NCI-H345 treated with DMSO at 0.1 percent for 48 hours (cell line): ENCODE data around the gene IRF2BP1.
"Not testable (repeated sequence)": the region's sequence is repeated elsewhere in the genome, so short reads cannot be mapped to it uniquely, and the experiment has no call there.

Experiments used
- DNase-seq: peaks from one replicate; lab custom pipeline; 2025; ENCODE audit not compliant: unreplicated experiment; lab: John Stamatoyannopoulos, UW

Gene IRF2BP1

DNA sequence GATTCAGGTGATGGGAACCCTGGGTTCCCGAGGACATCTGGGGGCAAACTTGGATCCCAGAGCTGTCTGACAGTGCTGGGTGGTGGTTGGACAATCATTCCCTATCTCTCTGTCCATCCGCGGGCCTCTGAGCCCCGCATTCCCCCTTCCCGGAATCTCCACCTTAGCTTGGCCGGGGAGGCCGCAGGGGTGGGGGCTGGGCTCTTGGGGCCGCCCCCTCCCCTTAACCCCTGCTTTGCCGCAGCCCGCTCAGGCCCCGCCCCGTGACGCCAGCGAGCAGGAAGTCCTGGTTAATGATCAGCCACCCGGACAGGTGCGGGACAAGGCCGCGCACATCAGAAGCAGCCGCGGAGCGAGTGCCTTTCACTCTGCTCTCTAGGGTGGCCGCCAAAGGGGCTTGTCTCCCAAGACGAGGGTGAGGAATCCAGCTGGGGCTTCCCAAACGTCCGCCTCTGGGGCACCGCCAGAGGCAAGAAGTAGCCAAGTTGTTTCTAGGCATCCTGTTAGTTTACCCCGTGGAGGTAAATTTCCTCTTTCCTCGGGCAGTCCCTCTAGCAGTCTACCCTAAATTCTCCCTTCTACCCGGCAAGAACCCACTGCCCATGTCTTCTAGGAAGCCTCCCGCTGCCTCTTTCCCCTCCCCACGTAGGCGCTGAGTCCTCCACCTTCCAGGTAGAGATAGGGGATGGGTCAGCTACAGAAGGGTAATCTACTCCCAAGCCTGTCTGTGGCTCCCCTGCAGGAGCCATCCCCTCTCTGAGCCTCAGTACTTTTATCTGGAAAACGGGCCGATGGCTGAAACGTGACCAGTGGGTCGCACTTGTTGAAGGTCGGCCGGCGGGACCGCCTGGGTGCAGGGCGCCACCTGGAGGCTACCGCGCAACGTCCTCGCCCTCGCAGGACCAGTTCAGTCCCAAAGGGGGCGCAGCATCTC, 3.0 kb downstream of the IRF2BP1 start:
- no peak for DNase-seq

DNA sequence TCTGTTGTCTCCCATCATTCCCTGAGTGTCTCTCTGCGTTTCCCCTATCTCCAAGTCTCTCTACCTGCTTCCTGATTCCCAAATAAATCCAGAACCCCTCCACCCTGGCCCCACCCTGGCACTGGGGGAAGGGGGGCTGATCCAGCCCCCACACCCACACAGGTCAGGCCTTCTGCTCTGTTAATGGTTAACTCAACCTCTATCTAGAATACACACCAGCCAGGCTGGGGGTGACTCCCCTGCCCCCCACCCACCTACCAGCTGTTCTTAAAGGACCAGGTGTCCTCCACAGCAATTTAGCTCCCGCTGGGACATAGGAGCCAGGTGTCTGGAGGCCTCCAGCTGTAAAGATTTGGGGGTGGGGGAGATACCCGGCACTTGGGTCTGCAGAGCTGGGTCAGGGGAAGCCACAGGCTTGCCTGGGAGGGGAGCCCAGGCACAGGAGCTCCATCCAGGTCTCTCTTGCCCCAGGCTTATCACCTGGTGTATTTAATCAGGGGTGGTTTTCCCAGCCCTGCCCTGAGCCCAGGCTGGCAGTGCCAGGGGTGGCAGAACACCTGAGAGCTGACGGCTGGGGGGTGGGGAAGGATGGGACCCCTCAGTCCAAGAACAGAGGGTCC, 3.9 kb downstream of the IRF2BP1 start:
- no peak for DNase-seq

DNA sequence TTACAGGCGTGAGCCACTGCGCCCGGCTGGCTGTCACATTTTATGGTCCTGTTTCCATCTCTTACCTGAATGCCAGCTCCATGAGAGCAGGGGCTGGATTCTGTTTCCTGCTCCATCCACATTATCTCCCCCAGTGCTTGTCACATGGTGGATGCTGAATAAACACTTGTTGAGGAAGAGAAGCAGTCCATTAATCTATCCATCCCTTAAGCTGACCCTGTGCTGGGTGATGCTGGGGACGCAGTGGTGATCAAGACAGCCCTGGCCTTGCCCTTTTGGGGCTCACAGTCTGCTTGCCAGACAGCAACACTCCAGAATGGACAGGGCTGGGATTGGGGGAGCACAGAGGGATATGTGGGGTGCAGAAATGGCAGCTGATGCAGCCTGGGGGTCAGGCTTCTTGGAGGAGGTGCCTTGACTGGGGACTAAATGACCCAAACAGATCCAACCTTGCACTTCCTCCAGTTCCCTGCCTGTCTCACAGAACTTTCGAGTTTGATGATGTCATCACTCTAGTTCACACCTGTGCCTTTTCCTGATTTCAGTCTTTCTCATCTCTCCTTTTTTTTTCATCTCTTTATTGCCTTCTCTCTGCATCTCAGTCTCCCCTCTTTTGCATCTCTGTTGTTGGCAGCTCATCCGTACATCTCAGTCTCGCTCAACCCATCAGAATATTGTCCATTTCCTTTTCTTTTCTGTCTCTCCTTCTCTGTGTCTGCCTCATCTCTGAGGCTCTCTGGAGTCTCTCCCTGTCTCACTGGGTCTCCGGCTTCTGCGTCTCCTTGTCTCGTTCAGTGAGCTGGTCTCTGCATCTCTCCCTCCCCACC, 4.6 kb downstream of the IRF2BP1 start:
- no peak for DNase-seq

DNA sequence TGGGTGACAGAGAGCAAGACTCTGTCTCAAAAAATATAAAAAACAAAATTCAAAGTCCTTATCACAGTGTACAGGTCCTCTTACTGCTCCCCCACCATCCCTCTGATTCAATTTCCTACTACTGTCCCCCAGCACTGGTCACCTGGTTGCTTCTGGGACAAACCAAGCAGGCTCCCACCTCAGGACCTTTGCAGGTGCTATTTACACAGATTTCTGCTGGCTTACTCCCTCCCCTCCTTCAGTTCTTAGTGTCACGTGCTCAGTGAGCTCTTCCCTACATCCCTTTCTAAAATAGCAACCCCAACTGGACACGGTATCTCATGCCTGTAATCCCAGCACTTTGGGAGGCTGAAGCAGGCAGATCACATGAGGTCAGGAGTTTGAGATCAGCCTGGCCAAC, 6.0 kb downstream of the IRF2BP1 start:
- DNase-seq = no peak

DNA sequence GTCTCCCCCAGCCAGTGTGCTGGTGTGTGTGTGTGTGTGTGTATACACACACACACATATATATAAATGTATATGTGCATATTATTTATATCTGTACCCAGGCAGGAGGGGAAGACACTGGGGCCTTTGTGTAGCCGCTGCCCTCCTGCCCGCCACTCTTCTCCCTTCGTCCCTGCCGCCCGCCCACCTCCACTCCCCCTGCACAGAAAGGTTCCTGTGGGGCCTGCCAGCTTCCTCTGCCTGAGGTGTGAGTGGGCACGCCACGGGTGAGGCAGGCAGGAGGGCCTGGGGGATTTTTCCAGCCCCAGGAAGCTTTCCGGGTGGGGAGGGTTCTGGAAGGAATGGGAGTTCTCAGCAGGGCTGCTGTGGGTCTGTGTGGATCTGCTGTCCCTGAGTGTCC, 6.9 kb downstream of the IRF2BP1 start:
- DNase-seq = no peak

DNA sequence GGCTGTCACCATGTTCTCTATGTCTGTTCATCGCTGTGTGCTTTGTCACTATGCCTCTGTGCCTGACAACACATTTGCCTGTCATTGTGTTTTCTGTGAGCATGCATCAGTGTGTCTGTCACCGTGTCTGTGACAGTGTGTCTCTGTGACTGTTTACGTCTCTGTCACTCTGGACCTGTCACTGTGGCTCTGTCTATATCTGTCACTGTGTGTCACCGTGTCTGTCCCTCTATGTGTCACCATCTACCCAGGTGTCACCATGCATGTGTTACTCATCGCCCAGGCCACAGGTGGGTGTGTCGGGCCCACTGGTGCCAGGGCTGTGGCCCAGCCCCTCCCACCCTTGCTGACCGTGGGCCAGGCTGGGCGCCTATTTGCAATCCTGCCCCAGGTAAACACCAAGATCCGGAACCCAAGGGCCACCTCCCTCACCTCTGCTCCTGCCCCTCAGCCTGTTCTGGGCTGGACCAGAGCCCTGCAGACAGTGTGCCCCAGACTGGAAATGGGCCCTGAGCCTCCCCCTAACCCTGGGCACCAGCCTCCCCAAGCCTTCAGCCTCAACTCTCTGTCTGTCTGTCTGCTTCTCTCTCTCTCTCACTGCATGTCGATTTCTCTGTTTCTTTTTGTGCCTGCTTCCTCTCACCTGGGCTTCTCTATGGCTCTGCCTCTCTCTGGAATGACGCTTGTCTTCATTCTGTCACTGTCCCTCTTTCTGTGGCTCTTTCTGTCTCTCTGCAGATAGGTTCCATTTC, 7.7 kb downstream of the IRF2BP1 start:
- no peak for DNase-seq

DNA sequence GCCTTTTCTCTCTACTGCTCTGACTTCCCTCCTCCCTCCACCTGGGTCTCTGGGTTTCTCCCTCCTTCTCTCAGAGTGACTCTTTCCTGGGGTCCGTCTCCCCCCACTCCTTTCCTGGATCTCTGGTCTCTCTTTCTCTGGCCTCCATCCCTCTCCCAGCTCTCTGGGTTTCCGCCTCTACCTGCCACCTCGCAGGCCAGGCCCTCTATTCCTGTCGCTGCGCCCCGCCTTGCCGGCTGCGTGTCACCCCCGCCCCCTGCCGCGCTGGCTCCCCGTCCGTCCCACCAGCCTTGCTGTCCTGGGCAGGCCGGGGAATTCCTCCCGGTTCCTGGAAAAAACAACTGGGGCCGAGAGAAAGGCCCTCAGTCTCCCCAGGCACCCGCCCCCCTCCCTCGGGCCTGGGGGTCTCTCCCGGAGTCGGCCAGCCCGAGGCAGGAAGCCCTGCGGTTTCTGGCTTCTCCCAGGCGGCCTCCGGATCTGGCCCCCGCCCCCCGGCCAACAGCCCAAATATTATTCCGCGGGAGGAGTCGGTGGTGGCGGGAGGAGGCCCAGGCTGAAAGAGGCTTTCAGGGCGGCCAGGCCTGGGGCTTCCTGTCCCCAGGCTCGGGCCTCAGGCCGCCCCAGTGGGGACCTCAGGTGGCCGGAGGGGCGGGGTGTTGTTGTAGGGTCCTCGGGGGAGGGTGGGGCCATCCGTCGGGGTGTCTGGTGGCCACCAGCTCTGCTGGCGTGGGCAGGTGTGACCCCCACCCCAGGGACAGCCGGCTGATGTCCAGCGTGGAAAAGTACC, 9.3 kb downstream of the IRF2BP1 start:
- DNase-seq = no peak

DNA sequence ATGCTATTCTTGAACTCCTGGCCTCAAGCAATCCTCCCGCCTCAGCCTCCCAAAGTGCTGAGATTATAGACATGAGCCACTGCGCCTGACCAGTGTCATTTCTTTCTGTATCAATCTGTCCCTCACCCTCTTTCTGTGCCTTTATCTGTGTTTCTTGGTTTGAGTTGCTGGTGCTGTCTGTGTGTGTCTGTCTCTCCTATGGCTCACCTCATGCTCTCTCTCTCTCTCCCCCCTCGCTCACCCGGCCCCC, 9.9 kb downstream of the IRF2BP1 start:
- no peak for DNase-seq

DNA sequence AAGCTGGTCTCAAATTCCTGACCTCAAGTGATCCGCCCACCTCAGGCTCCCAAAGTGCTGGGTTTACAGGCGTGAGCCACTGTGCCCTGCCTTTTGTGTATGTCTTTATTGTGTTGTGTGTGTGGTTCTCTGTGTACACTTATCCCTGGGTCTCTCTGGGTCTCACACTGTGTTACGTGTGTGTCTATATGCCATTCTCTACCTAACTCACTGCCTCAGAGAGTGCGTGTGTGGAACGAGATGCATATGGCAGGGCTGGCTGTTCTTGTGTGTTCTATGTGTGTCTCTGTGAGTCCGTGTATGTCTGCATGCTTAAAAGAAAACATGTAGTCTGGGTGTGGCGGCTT, 11.3 kb downstream of the IRF2BP1 start:
- DNase-seq = no peak

DNA sequence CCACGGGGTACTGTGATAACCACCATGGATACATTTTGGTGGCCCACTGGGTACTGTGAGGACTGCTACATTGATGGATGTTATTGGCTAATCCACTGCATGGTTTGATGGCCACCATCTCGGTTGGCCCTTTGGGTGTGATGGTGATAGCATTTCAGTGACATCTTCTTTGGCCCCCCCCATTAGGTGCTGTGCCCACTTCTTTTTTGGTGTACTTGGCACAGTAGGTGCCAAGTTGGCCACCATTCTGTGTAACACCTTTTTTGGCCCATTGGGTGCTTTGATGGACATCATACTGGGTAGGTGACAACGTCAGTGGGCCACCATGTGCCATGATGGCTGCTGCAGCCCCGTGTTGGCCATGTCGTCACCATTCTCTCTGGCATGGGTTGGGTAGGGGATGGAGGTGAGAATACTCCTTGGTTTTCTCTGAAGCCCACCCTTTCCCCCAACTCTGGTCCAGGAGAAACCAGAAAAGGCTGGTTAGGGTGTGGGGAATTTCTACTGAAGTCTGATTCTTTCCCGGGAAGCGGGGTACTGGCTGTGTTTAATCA, 12.6 kb downstream of the IRF2BP1 start:
- DNase-seq = no peak

DNA sequence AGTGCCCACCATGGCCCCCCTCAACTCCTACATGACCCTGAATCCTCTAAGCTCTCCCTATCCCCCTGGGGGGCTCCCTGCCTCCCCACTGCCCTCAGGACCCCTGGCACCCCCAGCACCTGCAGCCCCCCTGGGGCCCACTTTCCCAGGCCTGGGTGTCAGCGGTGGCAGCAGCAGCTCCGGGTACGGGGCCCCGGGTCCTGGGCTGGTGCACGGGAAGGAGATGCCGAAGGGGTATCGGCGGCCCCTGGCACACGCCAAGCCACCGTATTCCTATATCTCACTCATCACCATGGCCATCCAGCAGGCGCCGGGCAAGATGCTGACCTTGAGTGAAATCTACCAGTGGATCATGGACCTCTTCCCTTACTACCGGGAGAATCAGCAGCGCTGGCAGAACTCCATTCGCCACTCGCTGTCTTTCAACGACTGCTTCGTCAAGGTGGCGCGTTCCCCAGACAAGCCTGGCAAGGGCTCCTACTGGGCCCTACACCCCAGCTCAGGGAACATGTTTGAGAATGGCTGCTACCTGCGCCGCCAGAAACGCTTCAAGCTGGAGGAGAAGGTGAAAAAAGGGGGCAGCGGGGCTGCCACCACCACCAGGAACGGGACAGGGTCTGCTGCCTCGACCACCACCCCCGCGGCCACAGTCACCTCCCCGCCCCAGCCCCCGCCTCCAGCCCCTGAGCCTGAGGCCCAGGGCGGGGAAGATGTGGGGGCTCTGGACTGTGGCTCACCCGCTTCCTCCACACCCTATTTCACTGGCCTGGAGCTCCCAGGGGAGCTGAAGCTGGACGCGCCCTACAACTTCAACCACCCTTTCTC, 13.6 kb downstream of the IRF2BP1 start:
- no peak for DNase-seq

DNA sequence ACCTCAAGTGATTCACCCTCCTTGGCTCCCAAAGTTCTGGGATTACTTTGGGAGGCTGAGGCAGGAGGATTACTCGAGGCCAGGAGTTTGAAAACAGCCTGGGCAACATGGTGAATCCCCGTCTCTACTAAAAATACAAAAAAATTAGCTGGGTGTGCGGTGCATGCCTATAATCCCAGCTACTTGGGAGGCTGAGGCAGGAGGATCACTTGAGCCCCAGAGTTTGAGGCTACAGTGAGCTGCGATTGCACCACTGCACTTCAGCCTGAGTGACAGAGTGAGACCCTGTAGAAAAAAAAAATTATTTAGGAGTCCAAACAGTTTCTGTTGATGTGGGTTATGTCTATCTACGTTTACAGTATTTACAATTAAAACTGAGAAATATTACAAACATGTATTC, 15.1 kb downstream of the IRF2BP1 start:
- no peak for DNase-seq

DNA sequence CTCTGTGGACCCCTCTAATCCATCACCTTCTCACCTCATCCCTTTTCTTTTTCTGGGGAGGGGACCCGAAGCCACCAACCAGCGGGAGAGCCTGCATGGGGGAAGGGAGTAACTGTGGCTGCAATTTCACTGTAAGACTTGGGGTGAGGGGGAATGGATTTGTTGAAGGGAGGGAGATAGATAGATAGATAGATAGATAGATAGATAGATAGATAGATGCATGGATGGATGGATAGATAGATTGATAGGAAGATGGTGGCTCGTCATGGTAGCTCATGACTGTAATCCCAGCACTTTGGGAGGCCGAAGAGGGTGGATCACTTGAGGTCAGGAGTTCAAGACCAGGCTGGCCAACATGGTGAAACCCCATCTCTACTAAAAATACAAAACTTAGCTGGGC, 18.7 kb downstream of the IRF2BP1 start:
- DNase-seq = not testable (repeated sequence)

DNA sequence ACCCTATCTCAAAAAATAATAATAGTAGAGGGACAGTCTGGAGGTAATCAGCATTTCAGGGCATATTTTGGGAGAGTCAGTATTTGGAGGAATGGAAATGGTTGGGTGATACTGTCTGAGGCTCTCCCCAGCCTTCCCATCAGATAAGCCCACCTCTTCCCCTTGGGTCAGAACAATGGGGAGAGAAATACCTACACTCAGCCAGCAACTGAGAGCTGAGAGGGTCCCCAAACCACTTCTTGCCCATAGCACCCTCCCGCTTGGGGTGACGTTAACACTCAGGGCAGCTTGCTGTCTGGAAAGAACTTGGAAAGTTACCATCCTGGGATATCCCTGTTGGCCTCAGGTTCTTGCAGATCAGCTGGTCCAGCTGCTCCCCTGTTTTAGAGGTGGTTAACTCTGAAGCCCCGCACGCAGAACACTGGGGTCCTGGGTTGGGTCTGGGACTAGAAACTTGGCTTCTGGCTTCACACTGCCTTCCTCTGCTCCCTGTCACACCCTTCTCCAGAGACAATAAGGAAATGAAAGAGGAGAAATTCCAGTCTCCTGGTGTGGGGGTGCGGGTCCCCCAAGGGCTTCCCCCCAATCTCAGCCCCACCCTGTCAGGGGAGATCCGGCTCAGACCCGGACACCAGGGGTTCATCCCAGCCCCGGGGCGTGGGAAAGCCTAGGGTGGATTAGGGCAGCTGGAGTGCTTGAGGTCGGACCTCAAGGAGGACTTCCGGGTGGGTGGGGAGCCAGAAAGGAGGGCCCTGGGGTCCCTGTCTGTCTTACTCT, 19.4 kb downstream of the IRF2BP1 start:
- no peak for DNase-seq

DNA sequence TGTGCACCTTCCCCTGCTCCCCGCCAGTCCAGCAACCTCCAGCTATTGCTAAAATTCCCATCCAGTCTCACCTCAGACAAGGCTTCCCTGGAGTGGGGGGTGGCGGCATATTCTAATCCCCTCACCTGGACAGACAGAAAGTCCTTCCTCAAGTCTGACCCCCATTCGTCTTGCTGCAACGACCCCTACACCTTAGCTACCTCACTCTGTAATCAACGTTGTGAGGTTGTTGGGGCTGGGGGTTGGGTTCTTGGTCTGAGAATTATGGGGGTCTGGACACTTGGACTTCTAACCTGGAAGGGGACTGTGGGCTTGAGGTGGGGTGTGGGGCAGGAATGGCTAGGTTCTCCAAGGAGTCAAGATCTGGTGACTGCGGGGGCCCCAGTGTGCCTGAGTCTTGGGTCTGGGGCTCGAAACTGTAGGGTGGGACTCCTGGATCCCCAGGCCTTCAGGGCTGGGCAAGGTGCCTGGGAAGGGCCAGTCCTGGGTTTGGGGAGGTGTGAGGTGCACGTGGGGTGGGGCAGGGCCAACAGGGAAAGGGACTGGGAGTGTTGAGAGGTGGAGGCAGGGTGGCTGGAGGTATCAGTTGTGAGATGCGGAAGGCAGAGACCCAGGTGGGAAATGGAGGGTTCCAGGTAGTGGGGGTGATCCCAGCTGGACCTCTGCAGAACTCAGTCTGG, 20.5 kb downstream of the IRF2BP1 start:
- DNase-seq = no peak

DNA sequence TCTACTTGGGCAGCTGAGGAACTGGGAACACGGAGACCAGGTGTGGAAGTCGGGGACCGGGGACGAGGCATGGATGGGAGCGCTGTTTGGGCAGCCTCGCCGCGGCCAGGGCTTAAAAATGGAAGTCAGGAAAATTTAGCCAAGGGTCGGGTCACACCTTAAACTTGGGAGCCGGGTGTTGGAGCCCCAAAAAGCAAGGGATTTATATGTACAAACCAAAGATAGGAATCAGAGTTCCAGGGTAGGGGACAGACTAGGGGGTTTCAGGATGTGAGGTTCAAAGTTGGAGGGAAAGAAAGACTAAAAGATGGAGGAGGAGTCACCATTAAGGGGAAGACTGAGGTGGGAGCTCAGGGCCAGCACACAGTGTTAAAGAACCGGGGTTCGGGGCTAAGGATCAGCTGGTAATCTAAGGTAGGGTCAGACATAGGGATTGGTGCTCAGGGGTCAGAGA, 21.3 kb downstream of the IRF2BP1 start:
- DNase-seq = no peak

DNA sequence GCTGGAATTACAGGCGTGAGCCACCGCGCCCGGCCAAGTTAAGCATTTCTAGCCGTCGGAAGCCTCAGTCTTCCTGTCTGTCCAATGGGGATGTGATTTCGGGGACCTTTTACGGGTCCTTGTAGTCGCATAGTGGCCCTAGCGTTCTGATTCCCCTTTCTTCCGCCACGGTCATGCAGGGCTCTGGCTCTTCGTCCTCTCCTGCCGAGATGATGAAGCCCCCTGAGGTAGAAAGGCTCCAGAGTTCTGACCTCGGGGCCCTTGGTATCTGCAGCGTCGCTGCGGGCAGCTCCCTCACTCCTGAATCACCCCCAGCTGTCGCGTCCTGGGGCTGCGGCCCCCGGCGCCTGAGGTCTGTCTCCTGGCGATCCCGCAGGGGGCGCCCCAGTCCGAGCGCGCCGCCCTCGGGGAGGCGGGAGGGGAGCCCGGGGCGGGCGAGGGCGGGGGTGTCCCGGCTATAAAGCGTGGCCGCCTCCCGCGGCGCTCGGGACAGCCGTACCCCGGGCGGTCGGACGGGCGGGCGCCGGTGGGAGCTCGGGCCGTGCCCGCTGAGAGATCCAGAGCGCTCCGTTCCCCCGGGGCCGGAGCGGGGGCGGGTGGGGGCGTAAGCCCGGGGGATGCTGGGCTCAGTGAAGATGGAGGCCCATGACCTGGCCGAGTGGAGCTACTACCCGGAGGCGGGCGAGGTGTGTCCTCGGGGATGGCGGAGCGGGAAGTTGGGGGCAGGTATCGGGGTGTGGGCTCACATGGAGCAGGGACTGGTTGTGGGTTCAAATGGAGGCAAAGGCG, 21.9 kb downstream of the IRF2BP1 start, which contains the start of gene FOXA3:
Gene FOXA3 (plus strand): TSS at position 487 of the 789 bp plus-strand sequence. CDS start 131 bp downstream, at position 618.
- DNase-seq = no peak
